ENCODE measurements around the gene KTN1.

Gene KTN1

GRCh38 chr14:55645145-55645544, 65.1 kb downstream of the KTN1 start:
- H3K27me3 ChIP-seq (ENCODE audit: insufficient read depth, poor library complexity, severe bottlenecking): no peaks in the 10 kb centered on the region
- DNase-seq (ENCODE audit: low read depth in 1 of 2, low spot score in 1 of 2): peak in 1 of 2 experiments; percentile 30
- no peak overlapping the region for H3K27ac ChIP-seq (replicated peaks)
- H3K4me3 ChIP-seq (replicated peaks; ENCODE audit: insufficient read depth, low read length): no peak overlapping the region
- TF ChIP-seq, protein P1, sequence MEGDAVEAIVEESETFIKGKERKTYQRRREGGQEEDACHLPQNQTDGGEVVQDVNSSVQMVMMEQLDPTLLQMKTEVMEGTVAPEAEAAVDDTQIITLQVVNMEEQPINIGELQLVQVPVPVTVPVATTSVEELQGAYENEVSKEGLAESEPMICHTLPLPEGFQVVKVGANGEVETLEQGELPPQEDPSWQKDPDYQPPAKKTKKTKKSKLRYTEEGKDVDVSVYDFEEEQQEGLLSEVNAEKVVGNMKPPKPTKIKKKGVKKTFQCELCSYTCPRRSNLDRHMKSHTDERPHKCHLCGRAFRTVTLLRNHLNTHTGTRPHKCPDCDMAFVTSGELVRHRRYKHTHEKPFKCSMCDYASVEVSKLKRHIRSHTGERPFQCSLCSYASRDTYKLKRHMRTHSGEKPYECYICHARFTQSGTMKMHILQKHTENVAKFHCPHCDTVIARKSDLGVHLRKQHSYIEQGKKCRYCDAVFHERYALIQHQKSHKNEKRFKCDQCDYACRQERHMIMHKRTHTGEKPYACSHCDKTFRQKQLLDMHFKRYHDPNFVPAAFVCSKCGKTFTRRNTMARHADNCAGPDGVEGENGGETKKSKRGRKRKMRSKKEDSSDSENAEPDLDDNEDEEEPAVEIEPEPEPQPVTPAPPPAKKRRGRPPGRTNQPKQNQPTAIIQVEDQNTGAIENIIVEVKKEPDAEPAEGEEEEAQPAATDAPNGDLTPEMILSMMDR (IDR thresholded peaks at IDR 0.05; ENCODE audit: insufficient read depth, low read length): no peak
- TF ChIP-seq POLR2AphosphoS5 (IDR thresholded peaks at IDR 0.05; ENCODE audit: low read depth) (no peak), SPI1 (IDR thresholded peaks at IDR 0.05; ENCODE audit: borderline replicate concordance, low read depth) (no peak), REST (IDR thresholded peaks at IDR 0.05; ENCODE audit: insufficient replicate concordance, low read depth) (no peak), GABPA (IDR thresholded peaks at IDR 0.05; ENCODE audit: low read depth) (no peak)

GRCh38 chr14:55645845-55646832, 66.1 kb downstream of the KTN1 start:
- no peak overlapping the region for H3K4me3 ChIP-seq (replicated peaks; ENCODE audit: insufficient read depth, low read length)
- TF ChIP-seq GABPA (IDR thresholded peaks at IDR 0.05; ENCODE audit: low read depth): no peak
- DNase-seq (ENCODE audit: low read depth in 1 of 2, low spot score in 1 of 2): no peak
- no peaks in the 10 kb centered on the region for H3K27me3 ChIP-seq (ENCODE audit: insufficient read depth, poor library complexity, severe bottlenecking)
- no peak overlapping the region for H3K27ac ChIP-seq (replicated peaks)

GRCh38 chr14:55650992-55651391, 71.0 kb downstream of the KTN1 start:
- no peaks in the 10 kb centered on the region for H3K27me3 ChIP-seq (ENCODE audit: insufficient read depth, poor library complexity, severe bottlenecking)
- H3K4me3 ChIP-seq (replicated peaks; ENCODE audit: insufficient read depth, low read length): no peak overlapping the region
- DNase-seq (ENCODE audit: low read depth in 1 of 2, low spot score in 1 of 2): no peak
- TF ChIP-seq REST (IDR thresholded peaks at IDR 0.05; ENCODE audit: insufficient replicate concordance, low read depth) (no peak), SPI1 (IDR thresholded peaks at IDR 0.05; ENCODE audit: borderline replicate concordance, low read depth) (no peak), GABPA (IDR thresholded peaks at IDR 0.05; ENCODE audit: low read depth) (no peak), POLR2AphosphoS5 (IDR thresholded peaks at IDR 0.05; ENCODE audit: low read depth) (no peak)
- TF ChIP-seq, protein P1 (IDR thresholded peaks at IDR 0.05; ENCODE audit: insufficient read depth, low read length): no peak
- H3K27ac ChIP-seq (replicated peaks): no peak overlapping the region

DNA sequence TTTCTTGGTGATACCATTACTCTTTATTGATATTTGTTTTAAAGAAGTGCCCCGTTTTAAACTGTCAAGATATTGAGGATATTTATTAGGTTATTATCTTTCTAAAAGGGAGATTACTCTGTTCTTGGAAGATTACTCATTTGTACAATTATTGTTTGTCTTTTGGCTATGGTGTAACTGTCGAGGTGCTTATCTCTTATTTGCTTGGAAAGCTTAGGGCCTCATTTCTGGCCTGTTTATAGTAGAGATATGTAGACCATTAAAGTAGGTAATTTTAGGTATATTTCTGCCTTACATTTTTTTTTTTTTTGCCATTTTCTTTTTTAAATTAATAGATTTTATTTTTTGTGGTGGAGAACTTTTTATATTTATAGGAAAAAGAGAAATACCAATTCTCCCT, 74.2 kb downstream of the KTN1 start:
- no peak overlapping the region for H3K4me3 ChIP-seq (replicated peaks; ENCODE audit: insufficient read depth, low read length)
- DNase-seq (ENCODE audit: low read depth in 1 of 2, low spot score in 1 of 2): no peak
- TF ChIP-seq SPI1 (IDR thresholded peaks at IDR 0.05; ENCODE audit: borderline replicate concordance, low read depth) (no peak), POLR2AphosphoS5 (IDR thresholded peaks at IDR 0.05; ENCODE audit: low read depth) (no peak), GABPA (IDR thresholded peaks at IDR 0.05; ENCODE audit: low read depth) (no peak), REST (IDR thresholded peaks at IDR 0.05; ENCODE audit: insufficient replicate concordance, low read depth) (no peak)
- TF ChIP-seq, protein P1 (IDR thresholded peaks at IDR 0.05; ENCODE audit: insufficient read depth, low read length): no peak
- H3K27ac ChIP-seq (replicated peaks): no peak overlapping the region
- no peaks in the 10 kb centered on the region for H3K27me3 ChIP-seq (ENCODE audit: insufficient read depth, poor library complexity, severe bottlenecking)
